KBM-7 (cell line): ENCODE results near the gene MMRN2.

ENCODE experiments used
- DNase-seq: peaks from one replicate; pipeline ENCODE4 v3.0.0-alpha.2; 2015
- in situ Hi-C: fragments of 300-500 bp; cut with MboI; formaldehyde crosslinking; loops from 2 replicates; pipeline ENCODE4 v1.14.3; 2020; ENCODE audit warnings: low sequenced_read_pairs, low pct_unique_long_range_greater_than_20kb, mixed read lengths

The MMRN2 gene

GRCh38 chr10:86914734-86915133, 42.7 kb downstream of the MMRN2 start:
- in situ Hi-C loops, result no loop called here
- no peak for DNase-seq

GRCh38 chr10:86905429-86905828, 52.0 kb downstream of the MMRN2 start:
- in situ Hi-C loops, result no loop called here
- no peak for DNase-seq

GRCh38 chr10:86904600-86904999, 52.8 kb downstream of the MMRN2 start:
- in situ Hi-C loops, result no loop called here
- DNase-seq, result no peak

GRCh38 chr10:86900955-86901354, 56.5 kb downstream of the MMRN2 start:
- in situ Hi-C loops, result no loop called here
- DNase-seq, result no peak

- in situ Hi-C loops, result loop anchor here (25.0 kb wide), 1 partner anchor 187 kb away; no protein-coding TSS in a partner anchor
Measured at GRCh38 chr10:86899670-86900276, 57.6 kb downstream of the MMRN2 start.

GRCh38 chr10:86899132-86899531, 58.3 kb downstream of the MMRN2 start:
- in situ Hi-C loops, result loop anchor here (25.0 kb wide), 1 partner anchor 187 kb away; no protein-coding TSS in a partner anchor
- DNase-seq, result no peak

More at GRCh38 chr10:86899670-86900276, 57.6 kb downstream of the MMRN2 start:
- DNase-seq, result peak; percentile 65

GRCh38 chr10:86898511-86898910, 58.9 kb downstream of the MMRN2 start:
- in situ Hi-C loops, result loop anchor here (25.0 kb wide), 1 partner anchor 186 kb away; no protein-coding TSS in a partner anchor

GRCh38 chr10:86889997-86890396, 67.4 kb downstream of the MMRN2 start:
- DNase-seq, result no peak
- in situ Hi-C loops, result loop anchor here (25.0 kb wide), 1 partner anchor 178 kb away; no protein-coding TSS in a partner anchor

More at GRCh38 chr10:86898511-86898910, 58.9 kb downstream of the MMRN2 start:
- DNase-seq, result no peak

- in situ Hi-C loops, result loop anchor here (25.0 kb wide), 1 partner anchor 176 kb away; no protein-coding TSS in a partner anchor
- DNase-seq, result peak; percentile 89
Measured at GRCh38 chr10:86888585-86889381, 68.6 kb downstream of the MMRN2 start.
